ENCODE results near the gene PUM2. TPM values are rescaled to one million over a fixed set of nuclear protein-coding genes. Genes with fewer than 3 reads are reported as not detected.

The PUM2 gene, protein sequence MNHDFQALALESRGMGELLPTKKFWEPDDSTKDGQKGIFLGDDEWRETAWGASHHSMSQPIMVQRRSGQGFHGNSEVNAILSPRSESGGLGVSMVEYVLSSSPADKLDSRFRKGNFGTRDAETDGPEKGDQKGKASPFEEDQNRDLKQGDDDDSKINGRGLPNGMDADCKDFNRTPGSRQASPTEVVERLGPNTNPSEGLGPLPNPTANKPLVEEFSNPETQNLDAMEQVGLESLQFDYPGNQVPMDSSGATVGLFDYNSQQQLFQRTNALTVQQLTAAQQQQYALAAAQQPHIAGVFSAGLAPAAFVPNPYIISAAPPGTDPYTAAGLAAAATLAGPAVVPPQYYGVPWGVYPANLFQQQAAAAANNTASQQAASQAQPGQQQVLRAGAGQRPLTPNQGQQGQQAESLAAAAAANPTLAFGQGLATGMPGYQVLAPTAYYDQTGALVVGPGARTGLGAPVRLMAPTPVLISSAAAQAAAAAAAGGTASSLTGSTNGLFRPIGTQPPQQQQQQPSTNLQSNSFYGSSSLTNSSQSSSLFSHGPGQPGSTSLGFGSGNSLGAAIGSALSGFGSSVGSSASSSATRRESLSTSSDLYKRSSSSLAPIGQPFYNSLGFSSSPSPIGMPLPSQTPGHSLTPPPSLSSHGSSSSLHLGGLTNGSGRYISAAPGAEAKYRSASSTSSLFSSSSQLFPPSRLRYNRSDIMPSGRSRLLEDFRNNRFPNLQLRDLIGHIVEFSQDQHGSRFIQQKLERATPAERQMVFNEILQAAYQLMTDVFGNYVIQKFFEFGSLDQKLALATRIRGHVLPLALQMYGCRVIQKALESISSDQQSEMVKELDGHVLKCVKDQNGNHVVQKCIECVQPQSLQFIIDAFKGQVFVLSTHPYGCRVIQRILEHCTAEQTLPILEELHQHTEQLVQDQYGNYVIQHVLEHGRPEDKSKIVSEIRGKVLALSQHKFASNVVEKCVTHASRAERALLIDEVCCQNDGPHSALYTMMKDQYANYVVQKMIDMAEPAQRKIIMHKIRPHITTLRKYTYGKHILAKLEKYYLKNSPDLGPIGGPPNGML
- total RNA-seq (2021) (109 and 112 TPM in 2 replicates), Bru-seq, nascent RNA (percentile 98 among the genes with signal in this experiment), BruChase-seq, experiment 1, labeled RNA remaining after a 2-hour chase (percentile 97 among the genes with signal in this experiment), BruChase-seq, experiment 2, labeled RNA remaining after a 6-hour chase (percentile 92 among the genes with signal in this experiment)
- long read RNA-seq, full-length matches to known transcripts = 11 of 63 reads
- long read RNA-seq, partial matches to known transcripts = 11 of 63 reads
- long read RNA-seq, other reads (novel, unspliced or antisense) = 41 of 63 reads

DNA sequence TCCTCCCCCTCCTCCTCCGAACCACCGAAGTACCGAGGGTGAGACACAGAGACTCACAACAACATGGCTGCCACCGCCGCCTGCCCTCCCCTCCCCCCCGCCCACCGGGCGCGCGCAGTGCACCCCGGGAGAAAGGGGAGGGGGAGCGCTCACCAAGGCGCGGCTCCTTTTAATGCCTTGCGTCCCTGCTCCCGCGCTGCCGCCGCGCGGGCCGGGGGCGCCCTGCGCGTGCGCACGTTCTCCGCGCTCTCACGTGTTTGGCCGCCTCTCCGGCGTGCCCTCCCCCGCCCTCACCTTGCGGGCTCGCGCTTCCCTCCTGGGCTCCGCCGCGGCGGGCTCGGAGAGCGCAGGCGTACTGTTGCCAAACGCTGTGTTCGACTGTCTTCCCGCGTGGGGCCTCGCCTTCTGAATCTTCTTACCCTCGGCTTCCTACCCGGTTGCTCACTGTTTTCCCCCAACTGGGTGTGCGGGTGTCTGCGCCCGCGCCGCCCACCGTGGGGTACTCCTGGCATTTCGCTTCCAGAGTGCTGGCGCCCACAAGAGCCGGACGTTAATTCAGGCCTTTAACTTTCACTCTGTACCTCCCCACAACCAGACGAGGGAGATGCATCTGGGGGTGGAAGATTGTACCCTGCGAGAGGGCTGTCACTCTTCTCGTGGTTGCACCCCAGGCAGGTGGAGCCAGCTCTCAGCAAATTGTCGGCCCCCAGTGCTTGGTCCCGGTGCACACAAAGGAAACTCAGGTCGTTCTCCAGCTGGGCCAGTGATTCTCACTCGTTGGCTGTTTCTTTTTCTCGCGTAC, at the start of gene PUM2:
PUM2 (minus strand) TSS at position 92 of the 802 bp plus-strand sequence. CDS start 23,484 bp downstream, outside the sequence.
- peak; percentile 98 for DNase-seq (ENCODE audit: low spot score)
- H3K4me1 ChIP-seq (ENCODE audit: insufficient read depth, low read length, poor library complexity, severe bottlenecking) = peaks cover 36% of the 10 kb centered on the region
- H3K27me3 ChIP-seq (replicated peaks; ENCODE audit: insufficient read depth, low read depth, low read length, poor library complexity) = no peaks in the 10 kb centered on the region
- TSS peak; percentile 85 for BruUV-seq (replicated peaks)
- intact Hi-C loops (cut with micrococcal nuclease; ENCODE audit: unreplicated experiment) = no loop called here
- ChIA-PET CTCF (no interaction called here), POLR2A (ENCODE audit: low non-redundant PET) (no interaction called here)
- no peak for TF ChIP-seq EZH2 (IDR thresholded peaks at IDR 0.05; ENCODE audit: borderline replicate concordance, low read depth, low read length, poor library complexity, severe bottlenecking)
- TF ChIP-seq, protein P1, sequence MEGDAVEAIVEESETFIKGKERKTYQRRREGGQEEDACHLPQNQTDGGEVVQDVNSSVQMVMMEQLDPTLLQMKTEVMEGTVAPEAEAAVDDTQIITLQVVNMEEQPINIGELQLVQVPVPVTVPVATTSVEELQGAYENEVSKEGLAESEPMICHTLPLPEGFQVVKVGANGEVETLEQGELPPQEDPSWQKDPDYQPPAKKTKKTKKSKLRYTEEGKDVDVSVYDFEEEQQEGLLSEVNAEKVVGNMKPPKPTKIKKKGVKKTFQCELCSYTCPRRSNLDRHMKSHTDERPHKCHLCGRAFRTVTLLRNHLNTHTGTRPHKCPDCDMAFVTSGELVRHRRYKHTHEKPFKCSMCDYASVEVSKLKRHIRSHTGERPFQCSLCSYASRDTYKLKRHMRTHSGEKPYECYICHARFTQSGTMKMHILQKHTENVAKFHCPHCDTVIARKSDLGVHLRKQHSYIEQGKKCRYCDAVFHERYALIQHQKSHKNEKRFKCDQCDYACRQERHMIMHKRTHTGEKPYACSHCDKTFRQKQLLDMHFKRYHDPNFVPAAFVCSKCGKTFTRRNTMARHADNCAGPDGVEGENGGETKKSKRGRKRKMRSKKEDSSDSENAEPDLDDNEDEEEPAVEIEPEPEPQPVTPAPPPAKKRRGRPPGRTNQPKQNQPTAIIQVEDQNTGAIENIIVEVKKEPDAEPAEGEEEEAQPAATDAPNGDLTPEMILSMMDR (conservative IDR thresholded peaks at IDR 0.05; ENCODE audit: low read depth, low read length) = no peak
- peak within 1 kb of the TSS; percentile 96 for H3K27ac ChIP-seq (ENCODE audit: low read depth, low read length, poor library complexity, severe bottlenecking)
- no peaks in the 10 kb centered on the region for H3K9me3 ChIP-seq (ENCODE audit: low read depth, low read length, poor library complexity, severe bottlenecking)
- H3K36me3 ChIP-seq (ENCODE audit: insufficient read depth, low read length, poor library complexity, severe bottlenecking) = no peaks in the 10 kb centered on the region
- H3K4me3 ChIP-seq (ENCODE audit: low read depth, low read length, poor library complexity, severe bottlenecking) = peak within 1 kb of the TSS; percentile 94

DNA sequence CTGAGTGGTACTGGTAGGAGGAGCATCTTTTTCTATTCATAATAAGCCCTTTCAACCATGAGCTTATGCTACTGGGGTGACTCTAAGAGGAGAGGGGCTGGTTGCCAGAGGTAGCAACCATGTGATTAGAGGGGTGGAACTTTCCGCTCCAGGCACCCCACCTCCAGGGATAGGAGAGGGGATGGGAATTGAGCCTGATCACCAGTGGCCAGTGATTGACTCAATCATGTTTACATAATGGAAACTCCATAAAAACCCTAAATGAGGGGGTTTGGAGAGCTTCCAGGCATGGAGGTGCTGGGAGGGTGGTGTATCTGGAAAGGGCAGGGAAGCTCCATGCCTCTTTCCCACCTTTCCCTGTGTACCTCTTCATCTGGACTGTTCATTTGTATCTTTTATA, 49.7 kb upstream of the PUM2 start:
- BruUV-seq (replicated peaks) = no TSS peak
- DNase-seq (ENCODE audit: low spot score) = no peak
- H3K36me3 ChIP-seq (ENCODE audit: insufficient read depth, low read length, poor library complexity, severe bottlenecking) = no peaks in the 10 kb centered on the region
- H3K4me1 ChIP-seq (ENCODE audit: insufficient read depth, low read length, poor library complexity, severe bottlenecking) = no peaks in the 10 kb centered on the region
- no peaks in the 10 kb centered on the region for H3K27me3 ChIP-seq (replicated peaks; ENCODE audit: insufficient read depth, low read depth, low read length, poor library complexity)
- CTCF ChIA-PET = no interaction called here
- intact Hi-C loops (cut with micrococcal nuclease; ENCODE audit: unreplicated experiment) = no loop called here
- no peak for TF ChIP-seq EZH2 (IDR thresholded peaks at IDR 0.05; ENCODE audit: borderline replicate concordance, low read depth, low read length, poor library complexity, severe bottlenecking)
- TF ChIP-seq, protein P1 (conservative IDR thresholded peaks at IDR 0.05; ENCODE audit: low read depth, low read length) = no peak
- H3K4me3 ChIP-seq (ENCODE audit: low read depth, low read length, poor library complexity, severe bottlenecking) = no peak overlapping the region
- no peak overlapping the region for H3K27ac ChIP-seq (ENCODE audit: low read depth, low read length, poor library complexity, severe bottlenecking)
- no peaks in the 10 kb centered on the region for H3K9me3 ChIP-seq (ENCODE audit: low read depth, low read length, poor library complexity, severe bottlenecking)
- POLR2A ChIA-PET (ENCODE audit: low non-redundant PET) = no interaction called here

All from A673 (cell line).